GM19328 (cell line): ENCODE results near the gene GRIN3B.

Experiments used
- ATAC-seq: cut with Tn5 transposase; IDR thresholded peaks from one replicate; pipeline ENCODE4 v1.9.1; 2021; ENCODE audit warnings: mild to moderate bottlenecking, moderate library complexity; ENCODE audit not compliant: unreplicated experiment

The GRIN3B gene

DNA sequence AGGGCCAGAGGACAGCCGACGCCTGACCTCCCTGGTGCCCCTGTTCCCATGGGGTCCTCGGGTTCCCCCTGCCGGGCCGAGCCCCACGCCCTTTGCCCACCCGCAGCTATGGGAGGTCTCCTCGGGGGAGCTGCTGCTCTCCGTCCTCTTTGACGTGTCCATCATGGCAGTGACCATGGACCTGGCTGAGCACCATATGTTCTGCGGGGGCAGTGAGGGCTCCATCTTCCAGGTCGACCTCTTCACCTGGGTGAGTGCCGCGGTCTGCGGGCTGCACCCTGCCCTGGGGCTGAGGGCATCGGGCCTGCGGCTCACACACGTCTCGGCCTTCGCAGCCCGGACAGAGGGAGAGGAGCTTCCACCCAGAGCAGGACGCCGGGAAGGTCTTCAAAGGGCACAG is 9.5 kb upstream of the GRIN3B start:
- no peak for ATAC-seq

DNA sequence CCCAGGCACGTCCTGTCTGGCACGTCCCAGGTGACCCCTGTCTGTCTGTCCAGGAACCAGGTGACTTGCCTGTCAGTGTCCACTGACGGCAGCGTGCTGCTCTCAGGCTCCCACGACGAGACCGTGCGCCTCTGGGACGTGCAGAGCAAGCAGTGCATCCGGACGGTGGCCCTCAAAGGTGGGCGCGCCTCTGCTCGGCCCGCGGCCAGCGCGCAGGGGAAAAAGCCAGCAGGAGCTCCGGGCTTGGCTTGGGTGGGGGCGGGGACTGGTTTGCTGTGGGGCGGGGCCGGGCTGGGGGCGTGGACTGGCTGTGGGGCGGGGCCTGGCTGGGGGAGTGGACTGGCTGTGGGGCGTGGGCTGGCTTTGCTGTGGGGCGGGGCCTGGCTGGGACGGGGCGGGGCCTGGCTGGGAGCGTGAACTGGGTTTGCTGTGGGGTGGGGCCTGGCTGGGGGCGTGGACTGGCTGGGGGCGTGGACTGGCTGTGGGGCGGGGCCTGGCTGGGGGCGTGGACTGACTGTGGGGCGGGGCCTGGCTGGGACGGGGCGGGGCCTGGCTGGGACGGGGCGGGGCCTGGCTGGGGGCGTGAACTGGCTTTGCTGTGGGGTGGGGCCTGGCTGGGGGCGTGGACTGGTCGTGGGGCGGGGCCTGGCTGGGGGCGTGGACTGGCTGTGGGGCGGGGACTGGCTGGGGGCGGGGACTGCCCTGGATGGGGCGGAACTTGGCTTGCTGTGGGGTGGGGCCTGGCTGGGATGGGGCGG is 8.9 kb upstream of the GRIN3B start:
- ATAC-seq, result no peak

- no peak for ATAC-seq
Observed at GRCh38 chr19:991932-992669, 8.1 kb upstream of the GRIN3B start.

DNA sequence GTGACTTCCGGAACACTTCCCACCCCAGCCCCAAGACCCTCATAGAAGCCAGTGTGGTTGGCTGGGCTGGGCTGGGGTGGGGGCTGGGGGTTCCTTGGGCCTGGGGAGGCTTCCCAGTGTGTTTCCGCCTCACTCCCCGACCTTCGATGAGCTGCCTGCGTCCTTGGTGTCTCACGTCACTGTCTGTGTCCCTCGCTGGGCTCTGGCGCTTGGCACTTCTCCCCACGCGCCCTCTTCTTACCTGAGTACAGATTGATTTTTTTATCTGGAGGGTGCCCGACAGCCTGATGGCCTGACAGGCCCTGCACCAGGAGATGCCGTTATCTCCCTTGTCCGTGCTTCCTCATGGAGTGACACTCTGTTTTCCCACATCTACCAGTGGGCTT is 7.6 kb upstream of the GRIN3B start:
- no peak for ATAC-seq

DNA sequence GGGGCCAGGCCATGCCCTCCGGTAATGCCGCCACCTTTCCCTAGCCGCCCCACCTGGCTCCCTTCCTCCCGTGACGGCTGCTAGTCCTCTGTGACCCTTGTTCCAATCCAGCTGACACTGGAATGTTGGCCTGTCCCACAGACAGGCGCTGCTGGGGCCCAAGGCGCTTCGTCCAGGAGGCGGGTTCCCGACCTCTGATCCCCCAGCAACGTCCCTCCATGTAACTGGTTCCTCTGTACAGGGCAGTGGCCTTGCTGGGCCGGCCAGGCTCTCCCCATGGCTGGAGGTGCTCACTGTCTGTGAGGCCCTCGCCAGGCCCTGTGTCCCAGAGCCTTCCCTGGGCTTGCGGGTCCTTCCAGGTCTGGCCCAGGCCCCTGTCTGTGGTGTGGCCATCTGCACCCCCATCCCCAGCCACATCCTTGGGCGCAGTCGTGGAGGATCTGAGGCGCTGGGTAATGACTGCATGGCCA is 6.8 kb upstream of the GRIN3B start:
- ATAC-seq, result no peak

DNA sequence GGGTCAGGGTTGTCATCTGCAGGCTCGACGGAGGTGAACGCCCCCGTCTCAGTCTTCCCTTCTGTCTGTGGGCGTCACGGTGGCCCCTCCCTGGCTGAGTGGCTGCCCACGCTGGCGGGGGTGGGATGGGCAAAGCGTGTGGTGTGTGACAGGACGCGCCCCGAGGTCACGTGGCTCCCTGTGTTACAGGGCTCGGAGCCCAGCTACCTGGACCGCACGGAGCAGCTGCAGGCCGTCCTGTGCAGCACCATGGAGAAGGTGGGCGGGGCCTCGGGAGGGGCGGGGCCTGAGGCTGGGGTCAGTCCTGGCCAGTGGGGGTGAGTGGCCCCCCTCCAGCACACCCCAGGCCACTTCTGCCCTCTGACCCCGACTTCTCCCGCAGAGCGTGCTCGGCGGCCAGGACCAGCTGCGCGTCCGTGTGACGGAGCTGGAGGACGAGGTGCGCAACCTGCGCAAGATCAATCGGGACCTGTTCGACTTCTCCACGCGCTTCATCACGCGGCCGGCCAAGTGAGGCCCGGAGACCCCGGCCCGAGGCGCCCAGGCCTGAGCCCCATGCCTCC is 6.3 kb upstream of the GRIN3B start:
- no peak for ATAC-seq

DNA sequence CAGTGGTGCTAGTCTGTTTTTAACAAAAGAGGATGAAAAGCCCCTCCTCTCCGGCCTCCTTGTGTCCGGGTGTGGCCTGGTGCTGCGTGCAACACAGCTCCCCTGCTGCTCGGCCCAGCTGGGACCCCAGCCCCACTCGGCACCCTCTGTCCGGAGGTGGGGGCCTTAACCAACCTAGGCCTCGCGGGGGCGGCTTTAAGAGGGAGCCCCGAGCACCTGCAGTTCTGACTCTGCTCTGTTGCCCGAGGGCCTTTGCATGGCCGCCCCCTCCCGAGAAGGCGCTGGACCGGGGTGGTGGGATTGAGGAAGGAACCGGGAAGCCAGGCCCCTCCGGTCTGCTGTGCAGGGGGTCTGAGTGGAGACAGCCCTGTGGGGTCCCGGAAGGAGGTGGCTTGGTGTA is 5.7 kb upstream of the GRIN3B start:
- ATAC-seq, result no peak

- no peak for ATAC-seq
Observed at GRCh38 chr19:995051-995827, 5.0 kb upstream of the GRIN3B start.

DNA sequence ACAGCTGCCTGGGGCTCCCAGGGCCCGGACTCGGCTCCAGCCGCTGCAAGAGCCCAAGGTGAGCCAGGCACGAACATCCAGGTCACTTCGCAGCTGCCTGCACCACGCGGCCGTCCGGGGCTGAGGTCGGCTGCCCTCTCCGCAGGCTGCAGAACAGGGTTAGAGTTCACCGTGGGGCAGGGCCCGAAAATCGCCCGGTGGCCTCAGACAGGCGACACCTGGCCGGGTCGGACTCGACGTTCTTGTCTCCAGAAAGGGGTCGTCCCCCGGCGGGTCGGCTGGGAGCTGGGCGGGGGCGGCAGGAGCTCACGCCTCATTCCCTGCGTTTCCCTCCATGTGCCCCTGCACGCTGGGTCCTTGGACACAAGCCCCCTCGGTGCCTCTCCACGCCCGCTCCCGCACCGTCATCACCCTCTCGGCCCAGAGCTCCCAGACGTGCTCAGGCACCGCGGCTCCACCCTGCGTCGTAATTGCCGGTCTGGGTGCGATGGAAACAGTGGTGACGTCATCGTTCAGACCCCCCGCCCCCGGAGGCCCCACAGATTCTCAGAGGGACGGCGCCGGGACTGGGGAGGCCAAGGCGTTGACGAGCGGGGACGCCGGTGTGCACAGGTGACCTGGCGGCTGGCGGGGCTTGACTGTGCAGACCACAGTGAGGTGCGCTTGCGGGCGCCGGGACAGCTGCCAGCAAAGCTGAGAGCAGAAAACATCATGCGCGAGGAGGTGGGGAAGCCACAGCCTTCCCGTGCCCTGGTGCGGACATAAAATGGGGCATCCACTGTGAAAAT is 4.0 kb upstream of the GRIN3B start:
- no peak for ATAC-seq

- no peak for ATAC-seq
Observed at GRCh38 chr19:998064-998463, 2.2 kb upstream of the GRIN3B start.

DNA sequence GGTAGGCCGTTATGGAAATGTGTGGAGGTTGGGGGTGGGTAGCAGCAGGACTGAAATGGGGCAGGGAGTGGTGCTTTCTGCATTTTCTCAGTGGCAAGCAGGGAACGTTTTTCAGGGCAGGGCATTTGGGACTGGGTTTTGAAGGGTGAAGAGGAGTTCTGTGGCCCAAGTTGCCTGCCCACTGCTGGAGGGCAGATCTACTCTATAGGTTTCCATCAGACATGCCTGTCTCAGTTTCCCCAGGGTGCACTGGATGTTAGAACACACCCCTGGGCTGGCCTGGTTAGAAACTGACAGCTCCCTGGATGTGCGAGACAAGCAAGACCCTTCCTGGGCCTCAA is 870 bp upstream of the GRIN3B start:
- ATAC-seq, result no peak

- ATAC-seq, result no peak
Observed at GRCh38 chr19:1000591-1001537, 645 bp downstream of the GRIN3B start.

- no peak for ATAC-seq
Observed at GRCh38 chr19:1001538-1002166, 1.4 kb downstream of the GRIN3B start.

DNA sequence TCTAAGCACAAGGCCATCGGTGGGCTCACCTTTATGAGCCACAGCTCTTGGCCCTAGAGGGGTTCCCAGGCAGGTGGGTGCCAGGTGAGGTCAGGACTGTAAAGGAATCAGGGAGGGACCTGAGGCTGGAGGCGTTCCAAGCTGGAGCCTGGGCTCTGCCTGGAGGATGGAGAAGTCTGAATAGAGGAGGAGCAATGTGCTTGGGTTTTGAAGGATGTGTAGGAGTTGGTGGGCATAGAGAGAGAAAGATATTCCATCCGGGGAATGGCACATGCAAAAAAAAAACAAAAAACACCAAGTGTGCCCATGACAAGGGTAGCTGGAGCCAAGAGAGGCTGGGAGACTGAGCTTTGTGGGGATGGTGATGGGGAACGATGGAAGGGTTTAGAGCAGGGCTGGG is 2.4 kb downstream of the GRIN3B start:
- ATAC-seq, result no peak

DNA sequence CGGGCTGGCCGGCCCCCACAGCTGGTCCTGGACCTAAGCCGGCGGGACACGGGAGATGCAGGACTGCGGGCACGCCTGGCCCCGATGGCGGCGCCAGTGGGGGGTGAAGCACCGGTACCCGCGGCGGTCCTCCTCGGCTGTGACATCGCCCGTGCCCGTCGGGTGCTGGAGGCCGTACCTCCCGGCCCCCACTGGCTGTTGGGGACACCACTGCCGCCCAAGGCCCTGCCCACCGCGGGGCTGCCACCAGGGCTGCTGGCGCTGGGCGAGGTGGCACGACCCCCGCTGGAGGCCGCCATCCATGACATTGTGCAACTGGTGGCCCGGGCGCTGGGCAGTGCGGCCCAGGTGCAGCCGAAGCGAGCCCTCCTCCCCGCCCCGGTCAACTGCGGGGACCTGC is 3.1 kb downstream of the GRIN3B start:
- ATAC-seq, result no peak

GRCh38 chr19:1004204-1004802 is 4.1 kb downstream of the GRIN3B start:
- no peak for ATAC-seq

DNA sequence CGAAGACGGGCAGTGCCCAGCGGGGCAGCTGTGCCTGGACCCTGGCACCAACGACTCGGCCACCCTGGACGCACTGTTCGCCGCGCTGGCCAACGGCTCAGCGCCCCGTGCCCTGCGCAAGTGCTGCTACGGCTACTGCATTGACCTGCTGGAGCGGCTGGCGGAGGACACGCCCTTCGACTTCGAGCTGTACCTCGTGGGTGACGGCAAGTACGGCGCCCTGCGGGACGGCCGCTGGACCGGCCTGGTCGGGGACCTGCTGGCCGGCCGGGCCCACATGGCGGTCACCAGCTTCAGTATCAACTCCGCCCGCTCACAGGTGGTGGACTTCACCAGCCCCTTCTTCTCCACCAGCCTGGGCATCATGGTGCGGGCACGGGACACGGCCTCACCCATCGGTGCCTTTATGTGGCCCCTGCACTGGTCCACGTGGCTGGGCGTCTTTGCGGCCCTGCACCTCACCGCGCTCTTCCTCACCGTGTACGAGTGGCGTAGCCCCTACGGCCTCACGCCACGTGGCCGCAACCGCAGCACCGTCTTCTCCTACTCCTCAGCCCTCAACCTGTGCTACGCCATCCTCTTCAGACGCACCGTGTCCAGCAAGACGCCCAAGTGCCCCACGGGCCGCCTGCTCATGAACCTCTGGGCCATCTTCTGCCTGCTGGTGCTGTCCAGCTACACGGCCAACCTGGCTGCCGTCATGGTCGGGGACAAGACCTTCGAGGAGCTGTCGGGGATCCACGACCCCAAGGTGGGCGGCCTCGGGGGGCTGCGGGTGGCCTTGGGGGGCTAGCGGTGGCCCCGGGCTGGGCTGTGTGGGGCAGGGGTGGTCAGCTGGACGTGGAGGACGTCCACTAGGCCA is 4.8 kb downstream of the GRIN3B start:
- no peak for ATAC-seq
